Left lung (tissue), 10 donors: ENCODE measurements around the gene AP5Z1. TPM values are rescaled to one million over a fixed set of nuclear protein-coding genes. Genes with fewer than 3 reads are reported as not detected.

Experiments
- ATAC-seq: fragments of 200-7000 bp; cut with Tn5 transposase; one replicate; pipeline ENCODE4 v1.9.1; 2020; ENCODE audit warnings: moderate library complexity
- DNase-seq, 4 donors: peaks; one replicate each; pipeline ENCODE4 v3.0.0-alpha.2; 2013 to 2020
- H3K27ac ChIP-seq, 2 donors: fragments of 200-600 bp; sonication (generic) in 1 of 2; one replicate each; pipeline versions ENCODE4 v1.5.0 to v1.8.0; 2020 to 2021
- H3K27me3 ChIP-seq, 2 donors: fragments of 200-600 bp; sonication (generic) in 1 of 2; one replicate each; pipeline versions ENCODE4 v1.5.0 to v1.8.0; 2020 to 2021
- H3K36me3 ChIP-seq, 2 donors: fragments of 200-600 bp; sonication (generic) in 1 of 2; one replicate each; pipeline versions ENCODE4 v1.5.0 to v1.8.0; 2020 to 2021
- H3K4me1 ChIP-seq, 2 donors: fragments of 200-600 bp; one replicate each; pipeline ENCODE4 v1.8.0; 2021
- H3K4me3 ChIP-seq, 2 donors: fragments of 200-600 bp; sonication (generic) in 1 of 2; one replicate each; pipeline versions ENCODE4 v1.5.0 to v1.8.0; 2020 to 2021; ENCODE audit warnings: mild to moderate bottlenecking in 1 of 2
- H3K9me3 ChIP-seq, 2 donors: fragments of 200-600 bp; sonication (generic) in 1 of 2; one replicate each; pipeline versions ENCODE4 v1.5.0 to v1.8.0; 2020 to 2021
- intact Hi-C, 2 donors: fragments of 100-400 bp; cut with DNase I; formaldehyde crosslinking; loops; one replicate each; pipeline versions ENCODE4 v1.11.2 to v1.14.2; 2022
- polyA plus RNA-seq, 6 donors: library from polyadenylated mRNA; unstranded; fragments of 120-200 nt; gene quantifications; one replicate each; pipeline ENCODE4 v1.2.1, GENCODE V29; 2013; ENCODE audit not compliant: insufficient read length in 6 of 6
- total RNA-seq, 2 donors: library from RNA; stranded (reverse); fragmentation: NEBNext Ultra II Directional; extraction: Animal tissue kit (Norgen Biotek cat#: 25700); gene quantifications; one replicate each; pipeline ENCODE4 v1.2.1, GENCODE V29; 2021
- TF ChIP-seq, protein P1 (sequence below), 2 donors: fragments of 200-600 bp; sonication (generic) in 1 of 2; IDR thresholded peaks; one replicate each; pipeline versions ENCODE4 v1.5.0 to v1.8.0; 2021; ENCODE audit warnings: antibody characterized with exemption in 2 of 2
- donor health status: DM: no; HTN: yes; CAD: no.
- donor health status: DM: no; HTN: no; CAD: no.

The AP5Z1 gene
- total and polyA plus RNA-seq, 8 donors = 16.9 to 49.5 (median 22.5) TPM

GRCh38 chr7:4819560-4820404 is 44.4 kb downstream of the AP5Z1 start:
- Histone ChIP-seq H3K9me3 (no peaks in the 10 kb centered on the region), H3K27me3 (no peaks in the 10 kb centered on the region), H3K27ac (no peak overlapping the region), H3K36me3 (no peaks in the 10 kb centered on the region), H3K4me1 (no peaks in the 10 kb centered on the region), H3K4me3 (no peak overlapping the region)
- intact Hi-C loops = no loop called here
- ATAC-seq (no peak), DNase-seq (peak in 1 of 4 donors; percentile 71)
- TF ChIP-seq, protein P1, sequence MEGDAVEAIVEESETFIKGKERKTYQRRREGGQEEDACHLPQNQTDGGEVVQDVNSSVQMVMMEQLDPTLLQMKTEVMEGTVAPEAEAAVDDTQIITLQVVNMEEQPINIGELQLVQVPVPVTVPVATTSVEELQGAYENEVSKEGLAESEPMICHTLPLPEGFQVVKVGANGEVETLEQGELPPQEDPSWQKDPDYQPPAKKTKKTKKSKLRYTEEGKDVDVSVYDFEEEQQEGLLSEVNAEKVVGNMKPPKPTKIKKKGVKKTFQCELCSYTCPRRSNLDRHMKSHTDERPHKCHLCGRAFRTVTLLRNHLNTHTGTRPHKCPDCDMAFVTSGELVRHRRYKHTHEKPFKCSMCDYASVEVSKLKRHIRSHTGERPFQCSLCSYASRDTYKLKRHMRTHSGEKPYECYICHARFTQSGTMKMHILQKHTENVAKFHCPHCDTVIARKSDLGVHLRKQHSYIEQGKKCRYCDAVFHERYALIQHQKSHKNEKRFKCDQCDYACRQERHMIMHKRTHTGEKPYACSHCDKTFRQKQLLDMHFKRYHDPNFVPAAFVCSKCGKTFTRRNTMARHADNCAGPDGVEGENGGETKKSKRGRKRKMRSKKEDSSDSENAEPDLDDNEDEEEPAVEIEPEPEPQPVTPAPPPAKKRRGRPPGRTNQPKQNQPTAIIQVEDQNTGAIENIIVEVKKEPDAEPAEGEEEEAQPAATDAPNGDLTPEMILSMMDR (IDR thresholded peaks at IDR 0.05) = no peak

GRCh38 chr7:4820405-4820966 is 45.1 kb downstream of the AP5Z1 start:
- TF ChIP-seq, protein P1 (IDR thresholded peaks at IDR 0.05) = no peak
- Histone ChIP-seq H3K9me3 (no peaks in the 10 kb centered on the region), H3K36me3 (no peaks in the 10 kb centered on the region), H3K4me1 (no peaks in the 10 kb centered on the region), H3K27ac (no peak overlapping the region), H3K4me3 (no peak overlapping the region), H3K27me3 (no peaks in the 10 kb centered on the region)
- intact Hi-C loops = no loop called here
- DNase-seq (no peak), ATAC-seq (no peak)

- ATAC-seq (no peak), DNase-seq (no peak)
- Histone ChIP-seq H3K9me3 (no peaks in the 10 kb centered on the region), H3K36me3 (no peaks in the 10 kb centered on the region), H3K27me3 (no peaks in the 10 kb centered on the region), H3K27ac (no peak overlapping the region), H3K4me3 (no peak overlapping the region), H3K4me1 (no peaks in the 10 kb centered on the region)
- TF ChIP-seq, protein P1 (IDR thresholded peaks at IDR 0.05) = no peak
- intact Hi-C loops = no loop called here
These were observed 45.6 kb downstream of the AP5Z1 start for GRCh38 chr7:4820967-4821471.

GRCh38 chr7:4822677-4823076 is 47.3 kb downstream of the AP5Z1 start:
- intact Hi-C loops = no loop called here
- Histone ChIP-seq H3K9me3 (no peaks in the 10 kb centered on the region), H3K4me3 (no peak overlapping the region), H3K36me3 (no peaks in the 10 kb centered on the region), H3K27ac (no peak overlapping the region), H3K4me1 (no peaks in the 10 kb centered on the region), H3K27me3 (no peaks in the 10 kb centered on the region)
- DNase-seq (no peak), ATAC-seq (no peak)
- TF ChIP-seq, protein P1 (IDR thresholded peaks at IDR 0.05) = no peak

- Histone ChIP-seq H3K36me3 (no peaks in the 10 kb centered on the region), H3K9me3 (no peaks in the 10 kb centered on the region), H3K27ac (no peak overlapping the region), H3K4me3 (no peak overlapping the region), H3K27me3 (no peaks in the 10 kb centered on the region), H3K4me1 (no peaks in the 10 kb centered on the region)
- intact Hi-C loops = no loop called here
- ATAC-seq (no peak), DNase-seq (no peak)
- TF ChIP-seq, protein P1 (IDR thresholded peaks at IDR 0.05) = no peak
These were observed 48.2 kb downstream of the AP5Z1 start for GRCh38 chr7:4823441-4824119.
